ENCODE measurements around the gene PTPN9. TPM values are rescaled to one million over a fixed set of nuclear protein-coding genes. Genes with fewer than 3 reads are reported as not detected.
"Not testable (repeated sequence)": the region's sequence is repeated elsewhere in the genome, so short reads cannot be mapped to it uniquely, and the experiment has no call there.

The PTPN9 gene
- total RNA-seq, 1 donor from 2014 or later: 33.2 TPM

- peak; percentile 93 for DNase-seq (ENCODE audit: low spot score)
- peak overlapping the region; percentile 96 for H3K27ac Mint-ChIP-seq (ENCODE audit: unreplicated experiment)
- no peaks in the 10 kb centered on the region for H3K9me3 Mint-ChIP-seq (ENCODE audit: low read depth)
- no peaks in the 10 kb centered on the region for H3K36me3 Mint-ChIP-seq (ENCODE audit: low read depth)
- H3K4me1 Mint-ChIP-seq (ENCODE audit: low read depth): peaks cover 28% of the 10 kb centered on the region
- H3K27me3 Mint-ChIP-seq (ENCODE audit: low read depth): no peaks in the 10 kb centered on the region
- TF ChIP-seq CTCF (IDR thresholded peaks at IDR 0.05): no peak
- H3K4me3 Mint-ChIP-seq (ENCODE audit: unreplicated experiment): peak overlapping the region; percentile 79
These were observed 127.9 kb downstream of the PTPN9 start for GRCh38 chr15:75451202-75451673.

- H3K4me3 Mint-ChIP-seq (ENCODE audit: unreplicated experiment): peak overlapping the region; percentile 96
- H3K36me3 Mint-ChIP-seq (ENCODE audit: low read depth): no peaks in the 10 kb centered on the region
- no peak for TF ChIP-seq CTCF (IDR thresholded peaks at IDR 0.05)
- no peaks in the 10 kb centered on the region for H3K9me3 Mint-ChIP-seq (ENCODE audit: low read depth)
- peak; percentile 98 for DNase-seq (ENCODE audit: low spot score)
- H3K4me1 Mint-ChIP-seq (ENCODE audit: low read depth): peaks cover 26% of the 10 kb centered on the region
- no peaks in the 10 kb centered on the region for H3K27me3 Mint-ChIP-seq (ENCODE audit: low read depth)
- H3K27ac Mint-ChIP-seq (ENCODE audit: unreplicated experiment): peak overlapping the region; percentile 98
These were observed 128.6 kb downstream of the PTPN9 start for GRCh38 chr15:75450307-75451201.

GRCh38 chr15:75449585-75450306 is 129.4 kb downstream of the PTPN9 start:
- no peak for DNase-seq (ENCODE audit: low spot score)
- Mint-ChIP-seq H3K4me3 (ENCODE audit: unreplicated experiment) (peak overlapping the region; percentile 96), H3K9me3 (ENCODE audit: low read depth) (no peaks in the 10 kb centered on the region)

GRCh38 chr15:75448171-75448570 is 130.9 kb downstream of the PTPN9 start:
- not testable (repeated sequence) for H3K4me3 Mint-ChIP-seq (ENCODE audit: unreplicated experiment)

More at GRCh38 chr15:75449585-75450306, 129.4 kb downstream of the PTPN9 start:
- no peak for TF ChIP-seq CTCF (IDR thresholded peaks at IDR 0.05)
- H3K27me3 Mint-ChIP-seq (ENCODE audit: low read depth): no peaks in the 10 kb centered on the region
- H3K27ac Mint-ChIP-seq (ENCODE audit: unreplicated experiment): peak overlapping the region; percentile 98
- H3K36me3 Mint-ChIP-seq (ENCODE audit: low read depth): no peaks in the 10 kb centered on the region
- peaks cover 26% of the 10 kb centered on the region for H3K4me1 Mint-ChIP-seq (ENCODE audit: low read depth)

GRCh38 chr15:75446151-75446550 is 133.0 kb downstream of the PTPN9 start:
- no peak for TF ChIP-seq CTCF (IDR thresholded peaks at IDR 0.05)
- Mint-ChIP-seq H3K4me1 (ENCODE audit: low read depth) (peaks cover 23% of the 10 kb centered on the region), H3K36me3 (ENCODE audit: low read depth) (no peaks in the 10 kb centered on the region), H3K9me3 (ENCODE audit: low read depth) (no peaks in the 10 kb centered on the region), H3K27me3 (ENCODE audit: low read depth) (no peaks in the 10 kb centered on the region), H3K4me3 (ENCODE audit: unreplicated experiment) (no peak overlapping the region), H3K27ac (ENCODE audit: unreplicated experiment) (no peak overlapping the region)
- DNase-seq (ENCODE audit: low spot score): no peak

More at GRCh38 chr15:75448171-75448570, 130.9 kb downstream of the PTPN9 start:
- not testable (repeated sequence) for H3K9me3 Mint-ChIP-seq (ENCODE audit: low read depth); DNase-seq (ENCODE audit: low spot score); H3K36me3 Mint-ChIP-seq (ENCODE audit: low read depth); H3K27ac Mint-ChIP-seq (ENCODE audit: unreplicated experiment); H3K27me3 Mint-ChIP-seq (ENCODE audit: low read depth)
- H3K4me1 Mint-ChIP-seq (ENCODE audit: low read depth): peaks cover 33% of the 10 kb centered on the region

- H3K4me3 Mint-ChIP-seq (ENCODE audit: unreplicated experiment); DNase-seq (ENCODE audit: low spot score); H3K36me3 Mint-ChIP-seq (ENCODE audit: low read depth); H3K9me3 Mint-ChIP-seq (ENCODE audit: low read depth); H3K27ac Mint-ChIP-seq (ENCODE audit: unreplicated experiment); H3K27me3 Mint-ChIP-seq (ENCODE audit: low read depth): not testable (repeated sequence)
- peaks cover 23% of the 10 kb centered on the region for H3K4me1 Mint-ChIP-seq (ENCODE audit: low read depth)
These were observed 133.8 kb downstream of the PTPN9 start for GRCh38 chr15:75445324-75445723.

- Mint-ChIP-seq H3K27ac (ENCODE audit: unreplicated experiment) (peak overlapping the region; percentile 89), H3K4me1 (ENCODE audit: low read depth) (peaks cover 12% of the 10 kb centered on the region)
- DNase-seq (ENCODE audit: low spot score); H3K9me3 Mint-ChIP-seq (ENCODE audit: low read depth); H3K27me3 Mint-ChIP-seq (ENCODE audit: low read depth); H3K4me3 Mint-ChIP-seq (ENCODE audit: unreplicated experiment); H3K36me3 Mint-ChIP-seq (ENCODE audit: low read depth): not testable (repeated sequence)
These were observed 135.1 kb downstream of the PTPN9 start for GRCh38 chr15:75443972-75444453.
